Activated T-cell treated with anti-CD3 and anti-CD28 coated beads for 24 hours (primary cell): ENCODE results near the gene KRTAP5-5.

ENCODE experiments used
- DNase-seq: peaks from one replicate; pipeline ENCODE4 v3.0.0-alpha.2; 2020; ENCODE audit warnings: low read depth

Gene KRTAP5-5

GRCh38 chr11:1679881-1680280 is 50.3 kb downstream of the KRTAP5-5 start:
- no peak for DNase-seq
